Stimulated activated CD8-positive, alpha-beta memory T cell treated with anti-CD3 and anti-CD28 coated beads, Interleukin-15, amount 100 ng/mL, for 48 hours (primary cell): ENCODE results near the gene SLC16A9.

Source experiments
- DNase-seq, 2 donors: peaks; one replicate each; pipeline ENCODE4 v3.0.0-alpha.2; 2020; ENCODE audit warnings: low read depth in 2 of 2

Gene SLC16A9

GRCh38 chr10:59628456-59628855, 81.2 kb downstream of the SLC16A9 start:
- no peak for DNase-seq

- DNase-seq: no peak
Measured at GRCh38 chr10:59627366-59628018, 82.2 kb downstream of the SLC16A9 start.

- DNase-seq: no peak
Measured at GRCh38 chr10:59626523-59626869, 83.2 kb downstream of the SLC16A9 start.

- peak in 1 of 2 donors; percentile 4 for DNase-seq
Measured at GRCh38 chr10:59625721-59626522, 83.7 kb downstream of the SLC16A9 start.

- DNase-seq: no peak
Measured at GRCh38 chr10:59624951-59625350, 84.7 kb downstream of the SLC16A9 start.

- DNase-seq: no peak
Measured at GRCh38 chr10:59624136-59624535, 85.5 kb downstream of the SLC16A9 start.

- DNase-seq: no peak
Measured at GRCh38 chr10:59623133-59624121, 86.2 kb downstream of the SLC16A9 start.

GRCh38 chr10:59622320-59623132, 87.1 kb downstream of the SLC16A9 start:
- DNase-seq: peak in 1 of 2 donors; percentile 1

- DNase-seq: no peak
Measured at GRCh38 chr10:59621771-59622170, 87.9 kb downstream of the SLC16A9 start.

GRCh38 chr10:59618666-59619065, 91.0 kb downstream of the SLC16A9 start:
- no peak for DNase-seq

GRCh38 chr10:59617996-59618395, 91.7 kb downstream of the SLC16A9 start:
- DNase-seq: no peak

GRCh38 chr10:59611048-59611447, 98.6 kb downstream of the SLC16A9 start:
- no peak for DNase-seq

- DNase-seq: no peak
Measured at GRCh38 chr10:59607970-59608369, 101.7 kb downstream of the SLC16A9 start.

GRCh38 chr10:59606551-59606961, 103.1 kb downstream of the SLC16A9 start:
- no peak for DNase-seq

GRCh38 chr10:59601985-59602384, 107.7 kb downstream of the SLC16A9 start:
- DNase-seq: no peak
